Ammon's horn (tissue), 1 donor: ENCODE results near the gene CSF1.

Experiments used
- DNase-seq: peaks from one replicate; pipeline ENCODE4 v3.0.0-alpha.2; 2016; ENCODE audit warnings: low spot score

The CSF1 gene

DNA sequence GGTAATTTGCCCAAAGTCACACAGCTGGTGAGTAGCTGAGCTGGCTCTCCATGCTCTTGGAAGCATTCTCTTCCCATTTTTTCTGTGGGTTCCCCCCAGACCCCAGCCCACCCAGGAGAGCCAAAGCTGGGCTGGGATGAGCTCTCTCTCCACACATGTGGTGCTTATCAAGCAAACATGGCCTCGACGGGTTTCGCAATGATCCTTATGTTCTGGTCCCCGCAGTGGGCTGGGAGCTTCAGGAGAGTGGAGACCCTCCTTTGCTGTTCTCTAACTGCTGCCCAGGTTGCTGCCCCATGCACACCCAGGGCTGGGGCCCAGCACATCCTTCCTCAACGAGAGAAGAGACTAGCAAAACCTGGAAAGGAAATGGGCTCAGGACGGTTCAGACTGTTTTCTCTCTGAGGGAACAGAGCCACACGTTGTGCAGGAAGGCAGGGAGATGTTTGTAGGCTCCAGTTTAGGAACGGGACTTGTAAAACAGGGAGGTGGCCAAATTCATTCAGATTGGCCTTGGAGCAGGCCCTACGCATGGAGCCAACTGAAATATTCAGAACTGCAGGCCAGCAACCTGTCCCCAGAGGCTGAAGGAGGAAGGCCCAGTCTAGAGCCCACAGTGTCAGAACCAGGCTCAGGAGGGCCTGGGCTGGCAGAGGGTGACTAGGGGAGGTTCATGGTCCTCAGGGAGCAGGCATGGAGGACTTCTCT is 27.2 kb upstream of the CSF1 start:
- DNase-seq, result peak; percentile 8

DNA sequence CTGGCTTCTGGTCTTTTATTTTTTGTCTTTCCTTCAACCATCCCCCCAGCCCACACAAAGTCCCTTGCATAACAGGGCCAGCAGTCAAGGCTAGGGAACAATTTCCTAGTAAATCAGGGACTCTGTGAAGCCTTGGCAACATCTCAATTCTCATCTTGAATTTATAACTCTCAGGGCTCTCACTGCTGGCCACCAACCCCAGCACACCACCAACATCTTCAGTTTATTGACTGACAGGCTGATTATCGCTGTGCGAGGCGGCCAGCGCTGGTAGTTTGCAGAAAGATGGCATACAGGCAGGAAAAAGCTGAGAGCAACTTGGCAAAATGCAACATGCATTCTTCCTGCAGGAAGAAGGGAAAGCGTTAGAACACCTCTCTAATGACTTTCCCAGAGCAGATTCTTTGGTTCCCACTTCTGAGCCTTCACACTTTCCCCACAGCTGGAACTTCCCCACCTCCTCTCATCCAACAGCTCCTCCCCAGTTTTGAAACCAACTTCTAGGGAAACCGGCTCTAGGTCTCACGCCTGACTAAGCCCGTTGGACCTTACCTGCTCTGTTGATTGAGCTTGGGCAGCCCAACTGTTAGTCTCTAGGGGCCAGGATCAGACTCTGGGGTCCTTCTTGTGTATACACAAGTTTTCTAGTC is 26.3 kb upstream of the CSF1 start:
- DNase-seq, result no peak

DNA sequence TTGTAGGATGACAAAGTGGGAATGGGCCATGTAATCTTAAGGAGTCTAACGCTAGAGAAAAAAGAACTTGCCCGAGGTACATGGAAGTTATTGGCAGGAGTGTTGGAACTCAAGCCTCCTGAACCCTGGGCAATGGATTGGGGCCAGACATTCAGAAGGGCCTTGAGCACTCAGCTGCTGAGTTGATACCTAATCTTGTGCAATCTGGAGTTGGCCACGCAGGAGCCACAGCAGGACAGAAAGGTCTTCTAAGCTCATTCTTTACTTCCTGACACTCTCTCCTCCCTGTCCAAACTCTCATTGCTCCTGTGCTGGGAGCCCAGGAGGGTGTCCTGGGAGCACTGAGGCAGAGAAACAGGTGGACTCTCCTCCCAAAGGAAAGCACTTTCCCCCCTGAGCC is 25.1 kb upstream of the CSF1 start:
- no peak for DNase-seq

DNA sequence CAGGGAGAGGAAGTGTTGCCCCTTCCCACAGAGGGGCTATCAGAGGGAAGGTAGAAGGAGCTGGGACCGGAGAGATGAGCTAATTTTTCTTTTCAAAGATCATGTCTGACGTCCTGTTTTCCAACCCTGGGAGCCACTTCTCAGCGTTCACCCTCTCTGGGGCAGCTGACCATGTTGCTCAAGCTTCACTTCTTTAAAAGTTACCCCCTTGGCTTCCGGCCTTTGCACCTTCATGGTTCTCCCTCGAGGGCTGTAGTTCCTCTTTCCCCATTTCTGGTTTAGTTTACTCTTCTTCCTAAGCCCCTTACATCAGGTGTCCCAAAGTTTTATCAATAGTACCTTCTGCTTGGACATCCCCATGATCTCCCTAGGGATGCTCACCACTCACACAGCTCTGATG is 23.8 kb upstream of the CSF1 start:
- DNase-seq, result peak; percentile 56

DNA sequence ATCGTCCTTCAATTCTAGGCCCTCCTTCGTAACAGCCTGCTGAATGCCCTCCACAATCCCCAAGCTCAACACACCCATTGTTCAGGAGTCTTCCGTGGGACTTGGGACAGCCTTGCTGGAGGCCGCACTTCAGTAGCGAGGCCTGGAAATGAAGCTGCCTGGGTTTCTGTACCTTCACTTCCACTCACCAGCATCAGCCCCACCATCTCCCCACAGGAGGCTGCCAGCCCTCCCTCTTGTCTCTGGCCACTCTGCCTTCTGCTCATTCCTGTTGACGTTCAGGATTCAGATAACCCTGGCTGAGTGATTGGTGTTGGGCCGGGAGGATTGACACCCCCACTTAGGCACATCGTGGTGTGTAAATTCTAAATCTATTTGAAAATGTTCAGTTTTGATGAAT is 23.4 kb upstream of the CSF1 start:
- no peak for DNase-seq

DNA sequence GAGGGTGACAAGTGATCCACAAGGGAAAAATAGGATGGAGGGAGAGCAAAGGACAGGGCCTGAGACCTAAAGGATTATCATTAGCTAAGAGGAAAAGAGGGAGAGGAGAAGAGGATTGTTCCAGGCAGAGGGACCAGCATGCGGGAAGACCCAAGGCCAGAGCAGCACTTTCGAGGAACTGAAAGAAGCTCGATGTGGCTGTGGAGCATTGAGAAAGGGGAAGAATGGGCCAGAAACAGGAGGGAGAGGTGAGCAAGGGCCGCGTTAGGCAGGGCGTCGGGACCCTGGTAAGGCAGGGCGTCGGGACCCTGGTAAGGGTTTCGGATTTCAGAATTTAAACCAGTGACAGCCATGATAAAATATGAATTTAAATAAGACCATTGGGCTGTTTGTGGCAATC is 22.8 kb upstream of the CSF1 start:
- no peak for DNase-seq

DNA sequence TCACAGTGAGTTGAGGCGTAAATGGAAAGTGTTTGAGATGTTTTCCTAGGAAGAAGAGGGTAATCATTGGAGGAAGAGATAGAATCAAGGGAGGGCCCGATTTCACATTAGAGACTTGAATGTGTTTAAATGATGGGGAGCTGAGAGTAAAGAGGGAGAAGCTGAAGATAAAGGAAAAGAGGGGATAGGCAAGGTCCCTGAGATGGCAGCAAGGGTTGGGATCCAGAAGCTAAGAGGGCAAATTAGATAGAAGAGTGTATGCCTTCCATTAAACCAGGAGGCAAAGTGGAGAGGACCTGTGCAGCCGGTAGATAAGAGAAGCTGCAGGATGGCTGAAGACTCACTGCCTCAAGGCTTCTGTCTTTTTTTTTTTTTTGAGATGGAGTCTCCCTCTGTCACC is 21.6 kb upstream of the CSF1 start:
- no peak for DNase-seq

DNA sequence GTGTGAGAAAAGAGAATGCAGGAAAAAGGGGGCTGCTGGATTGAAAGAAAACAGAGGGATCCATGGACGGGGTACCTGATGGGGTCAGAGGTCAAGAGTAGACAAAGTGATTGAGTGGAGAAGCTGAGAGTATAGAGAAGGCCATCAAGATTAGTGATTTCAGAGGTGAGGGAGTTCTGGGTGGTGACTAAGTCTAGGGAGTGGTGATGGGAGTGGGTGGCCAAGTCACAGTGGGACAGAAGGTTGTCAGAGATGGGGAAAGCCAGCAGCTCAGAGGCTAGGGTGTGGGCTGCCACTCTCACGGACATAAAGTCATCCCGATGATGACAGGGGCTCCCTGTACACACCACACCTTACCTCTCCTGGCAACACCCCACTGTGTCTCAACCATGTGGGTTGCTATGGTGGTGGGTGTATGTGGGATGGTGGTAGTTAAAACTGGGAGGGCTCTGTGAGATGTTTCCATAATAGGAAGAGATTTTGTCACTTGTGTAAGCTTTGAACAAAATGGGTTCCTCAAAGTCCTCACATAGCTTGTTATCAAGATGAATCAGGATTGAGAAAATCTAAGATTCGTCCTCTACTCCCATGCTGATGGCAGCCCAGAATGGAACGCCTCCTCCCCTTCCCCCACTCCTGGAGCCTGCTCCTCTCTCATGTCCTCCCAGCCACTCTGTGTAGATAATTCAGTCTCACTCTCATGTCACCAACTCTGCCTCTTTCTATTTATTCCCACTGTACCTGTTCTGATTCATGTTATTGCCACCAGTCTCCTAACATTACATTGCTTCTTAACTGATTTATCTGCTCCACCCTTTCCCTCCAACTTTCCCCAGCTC is 20.3 kb upstream of the CSF1 start:
- no peak for DNase-seq

DNA sequence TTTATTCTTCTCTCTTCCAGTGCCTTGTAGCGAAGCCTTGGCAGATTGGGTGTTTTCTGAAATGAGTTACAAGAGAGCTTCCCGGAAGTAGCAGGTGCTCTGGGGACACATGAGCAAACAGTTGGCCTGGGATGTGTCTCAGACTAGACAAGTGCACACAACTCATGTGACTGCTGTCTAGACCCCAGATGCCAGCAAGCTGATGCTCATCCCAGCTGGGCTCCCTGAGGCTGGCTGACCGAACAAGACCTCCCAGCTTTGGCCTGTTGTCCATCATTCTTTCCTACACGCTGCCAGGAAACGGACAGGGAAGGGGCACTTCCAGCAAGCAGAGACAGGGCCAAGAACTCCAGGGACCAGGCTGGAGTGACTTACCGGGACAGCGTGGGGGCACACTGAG is 18.7 kb upstream of the CSF1 start:
- DNase-seq, result peak; percentile 75

DNA sequence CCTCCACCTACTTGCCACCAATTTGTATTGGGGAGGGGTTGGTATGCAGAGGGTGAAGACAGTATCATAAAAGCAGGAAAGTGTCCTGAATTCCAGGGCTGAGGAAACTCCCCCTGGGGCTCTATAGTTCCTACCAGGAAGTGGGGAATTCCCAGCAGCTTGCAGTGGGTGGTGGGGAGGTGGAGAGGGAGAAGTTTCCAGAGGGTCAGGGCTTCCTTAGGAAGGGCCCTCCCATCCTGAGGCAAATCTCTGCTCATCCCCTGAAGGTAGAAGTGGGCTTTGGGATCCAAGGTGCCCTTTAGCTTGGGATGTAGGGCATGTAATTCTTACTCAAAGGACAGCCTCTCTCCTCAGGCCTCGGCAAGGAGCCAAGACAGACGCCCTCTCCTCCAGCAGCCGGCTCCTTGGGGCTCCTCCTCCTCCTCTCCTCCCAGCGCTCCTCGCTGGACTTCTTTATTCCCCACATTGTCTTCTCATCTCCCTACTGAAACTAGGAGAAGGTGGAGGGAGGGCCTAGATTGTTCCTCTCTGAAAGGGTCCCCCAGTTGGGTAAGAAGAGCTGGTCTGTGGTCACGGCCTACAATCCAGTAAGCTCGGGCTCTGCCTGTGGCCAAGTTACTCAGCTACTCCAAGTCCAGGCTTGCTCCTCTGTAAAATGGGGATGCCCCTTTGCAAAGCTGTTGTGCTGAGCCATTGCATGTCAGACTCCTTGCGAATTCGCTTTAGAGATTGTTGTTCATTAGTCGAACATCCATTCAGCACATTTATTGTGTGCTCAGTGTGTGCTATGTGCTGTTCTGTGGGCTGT is 17.9 kb upstream of the CSF1 start:
- DNase-seq, result no peak

DNA sequence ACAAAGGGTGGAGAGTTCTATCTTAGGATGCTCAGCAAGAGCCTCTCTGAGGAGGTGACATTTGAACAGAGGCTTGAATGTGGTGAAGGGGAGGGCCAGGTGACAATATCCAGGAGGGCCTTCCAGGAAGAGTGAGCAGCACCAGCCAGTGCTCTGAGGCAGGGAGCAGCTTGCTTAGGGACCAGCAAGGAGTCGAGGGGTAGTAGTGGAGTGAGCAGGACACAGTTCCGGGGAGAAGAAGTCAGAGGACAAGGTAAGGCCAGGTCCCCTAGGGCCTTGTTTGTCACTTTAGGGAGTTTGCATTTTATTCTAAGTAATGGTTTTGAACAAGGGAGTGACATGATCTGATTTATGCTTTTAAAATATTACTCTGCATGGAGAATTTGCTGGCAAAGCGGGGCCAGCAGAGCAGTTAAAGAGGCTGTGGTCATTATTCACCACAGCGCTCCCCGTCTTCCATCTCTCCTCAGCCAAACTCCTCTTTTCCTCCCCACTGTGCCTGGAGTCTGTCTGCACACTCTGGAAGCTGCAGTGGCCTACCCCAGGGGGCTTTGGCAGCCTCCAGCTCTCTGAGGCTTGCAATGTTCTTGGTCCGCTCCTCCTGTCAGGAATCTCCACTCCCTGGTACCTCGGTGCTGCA is 17.0 kb upstream of the CSF1 start:
- no peak for DNase-seq

DNA sequence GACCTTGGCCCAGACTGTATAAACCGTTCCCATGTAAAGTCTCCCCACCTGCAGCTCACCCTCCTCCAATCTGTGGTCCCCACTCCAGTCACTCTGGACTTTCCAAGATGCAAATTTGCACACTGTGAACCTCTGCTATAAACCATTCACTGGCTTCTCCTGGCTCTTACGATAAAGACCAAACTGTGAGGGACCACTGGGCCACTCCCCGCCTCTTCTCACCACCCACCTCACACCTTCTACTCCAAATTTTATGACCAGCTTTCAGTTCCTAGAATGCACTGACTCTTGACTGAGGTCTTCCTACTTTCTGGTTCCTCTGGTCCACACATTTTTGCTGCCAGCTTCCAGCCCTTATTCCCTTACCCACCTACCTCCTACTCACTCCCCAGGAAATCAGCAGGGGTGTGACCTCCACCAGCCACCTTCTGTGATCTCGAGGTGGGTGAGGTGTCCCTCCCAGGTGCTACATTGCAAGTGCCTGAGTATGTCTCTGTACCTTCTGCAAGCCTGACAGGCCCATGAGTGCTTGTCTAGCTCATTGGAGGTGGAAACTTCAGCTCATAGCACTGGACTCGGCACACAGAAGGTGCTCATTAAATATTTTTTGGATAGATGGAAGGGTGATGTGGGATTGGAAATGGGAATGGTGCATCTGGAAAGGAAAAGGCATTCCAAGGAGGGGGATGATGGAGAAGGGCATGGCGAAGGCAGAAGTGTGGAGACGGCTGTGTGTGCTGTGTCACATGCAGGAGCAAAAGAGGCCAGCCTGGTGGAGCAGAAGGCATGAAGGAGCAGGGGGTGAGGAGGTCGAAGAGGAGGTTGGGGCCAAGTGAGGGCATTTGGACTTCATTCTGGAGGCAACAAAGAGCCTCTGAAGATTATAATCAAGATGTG is 15.6 kb upstream of the CSF1 start:
- no peak for DNase-seq

DNA sequence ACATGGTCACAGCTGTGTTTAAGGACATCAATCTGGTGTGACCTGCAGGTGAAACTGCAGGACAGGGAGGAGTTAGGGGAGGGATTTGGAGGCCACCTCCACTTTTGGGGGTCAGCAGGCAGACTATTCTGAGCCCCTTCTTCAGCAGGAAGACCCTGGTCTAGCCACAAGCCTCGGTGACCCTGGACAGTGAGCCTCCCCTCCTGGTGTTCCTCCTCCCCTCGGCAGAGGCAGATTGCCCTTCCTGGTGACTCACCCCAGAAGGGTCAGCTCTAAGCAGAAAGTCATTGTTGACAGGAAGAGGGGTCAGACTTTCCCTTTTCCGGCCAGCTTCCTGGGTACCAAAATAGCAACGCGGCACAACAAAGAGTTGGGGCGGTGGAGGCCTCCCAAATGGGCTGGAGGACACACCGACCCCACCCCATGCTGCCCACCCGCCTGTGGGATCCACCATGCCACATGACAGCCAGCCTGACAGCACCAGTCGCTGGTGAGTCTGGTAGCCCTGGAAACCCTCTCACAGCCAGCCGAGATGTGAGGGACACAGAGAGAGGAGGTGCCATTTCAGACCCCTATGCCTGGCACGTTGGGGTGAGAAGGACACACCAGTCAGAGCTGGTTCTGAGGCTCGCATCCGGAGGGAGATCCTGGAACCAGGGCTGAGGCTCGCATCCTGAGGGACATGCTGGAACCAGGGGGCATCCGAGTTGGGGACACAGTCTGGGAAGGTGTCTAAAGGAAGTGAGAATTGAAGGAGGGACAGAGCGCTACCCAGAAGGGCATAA is 14.7 kb upstream of the CSF1 start:
- no peak for DNase-seq

DNA sequence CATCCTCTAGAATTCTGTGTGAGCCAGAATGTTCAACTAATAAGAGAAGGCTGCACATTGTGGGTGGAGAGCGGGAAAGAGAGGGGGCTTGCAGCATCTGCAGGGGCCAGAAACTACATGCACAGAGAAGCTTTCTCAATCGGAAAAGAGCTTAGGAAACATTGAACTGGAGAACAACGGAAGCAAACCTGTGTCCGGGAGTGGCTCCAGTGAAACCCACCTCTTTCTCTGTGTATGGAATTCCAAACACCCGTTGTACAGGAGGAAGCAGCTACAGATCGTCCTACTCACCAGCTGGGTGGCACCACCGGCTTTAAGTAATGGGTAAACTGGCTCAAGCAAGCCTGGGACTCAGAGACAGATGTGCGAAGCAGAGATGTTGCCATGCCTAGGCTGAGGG is 14.0 kb upstream of the CSF1 start:
- DNase-seq, result no peak

DNA sequence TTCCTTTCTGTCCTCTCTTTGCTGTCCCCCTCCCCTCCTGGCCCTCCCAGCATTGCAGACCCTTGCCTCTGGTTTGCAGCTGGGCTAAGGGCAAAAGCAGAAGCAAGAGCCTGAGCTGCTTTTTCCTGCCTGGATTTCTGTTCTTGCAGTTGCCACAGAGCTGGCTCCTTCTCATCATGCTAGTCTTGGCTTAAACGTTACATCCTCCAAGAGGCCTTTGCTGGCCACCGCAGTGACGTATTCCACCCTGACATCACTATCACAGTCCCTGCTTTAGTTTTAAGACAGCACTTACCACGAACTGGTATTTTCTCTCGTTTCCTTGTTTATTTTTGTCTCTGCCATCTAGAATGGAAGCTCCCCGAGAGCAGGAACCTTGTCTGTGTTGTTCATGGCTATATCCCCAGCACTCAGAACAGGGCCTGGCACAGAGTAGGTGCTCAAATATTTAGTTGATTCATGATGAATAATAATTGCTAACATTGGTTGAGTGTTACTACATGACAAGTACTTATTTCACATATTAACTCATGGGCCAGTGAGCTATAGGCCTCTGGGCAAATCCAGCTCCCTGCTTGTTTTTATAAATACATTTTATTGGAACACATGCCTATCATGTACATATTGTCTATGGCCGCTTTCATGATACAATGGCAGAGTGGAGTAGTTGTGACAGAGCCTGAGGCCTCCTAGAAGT is 13.2 kb upstream of the CSF1 start:
- no peak for DNase-seq

DNA sequence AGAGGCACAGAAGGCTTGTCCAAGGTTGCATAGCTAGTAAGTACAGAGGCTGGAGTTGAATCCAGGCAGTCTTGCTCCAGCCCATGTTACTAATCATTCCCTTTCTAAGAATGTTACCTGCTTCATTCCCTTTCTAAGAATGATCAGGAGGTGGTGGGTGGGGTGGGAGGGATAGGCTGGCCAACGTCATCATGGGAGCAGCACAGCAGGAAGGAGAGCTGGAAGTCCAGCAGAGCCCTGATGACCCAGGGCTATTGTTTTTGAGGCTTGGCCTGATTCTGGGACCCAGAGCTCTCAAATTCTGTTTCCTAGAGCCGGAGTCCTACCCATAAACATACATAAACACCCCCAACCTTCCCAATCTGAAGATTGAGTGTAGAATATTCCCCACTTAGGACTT is 11.8 kb upstream of the CSF1 start:
- DNase-seq, result no peak

DNA sequence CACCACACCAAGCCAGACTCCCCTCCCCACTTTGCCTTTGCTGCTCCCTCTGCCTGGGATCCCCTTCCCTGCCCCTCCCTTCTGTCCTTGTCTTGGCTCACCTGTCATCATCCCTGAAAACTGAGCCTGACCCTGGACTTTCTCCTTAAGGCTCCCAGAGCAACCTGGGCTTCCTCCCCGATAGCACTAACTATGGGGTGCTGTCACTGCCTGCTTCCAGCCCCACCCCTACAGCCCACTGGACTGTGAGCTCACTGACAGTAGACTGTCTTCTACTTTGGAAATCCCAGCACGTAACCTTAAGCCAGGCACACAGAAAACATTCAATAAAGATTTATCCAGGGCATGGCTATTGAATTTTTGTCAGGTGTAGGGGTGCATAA is 9.5 kb upstream of the CSF1 start:
- no peak for DNase-seq

DNA sequence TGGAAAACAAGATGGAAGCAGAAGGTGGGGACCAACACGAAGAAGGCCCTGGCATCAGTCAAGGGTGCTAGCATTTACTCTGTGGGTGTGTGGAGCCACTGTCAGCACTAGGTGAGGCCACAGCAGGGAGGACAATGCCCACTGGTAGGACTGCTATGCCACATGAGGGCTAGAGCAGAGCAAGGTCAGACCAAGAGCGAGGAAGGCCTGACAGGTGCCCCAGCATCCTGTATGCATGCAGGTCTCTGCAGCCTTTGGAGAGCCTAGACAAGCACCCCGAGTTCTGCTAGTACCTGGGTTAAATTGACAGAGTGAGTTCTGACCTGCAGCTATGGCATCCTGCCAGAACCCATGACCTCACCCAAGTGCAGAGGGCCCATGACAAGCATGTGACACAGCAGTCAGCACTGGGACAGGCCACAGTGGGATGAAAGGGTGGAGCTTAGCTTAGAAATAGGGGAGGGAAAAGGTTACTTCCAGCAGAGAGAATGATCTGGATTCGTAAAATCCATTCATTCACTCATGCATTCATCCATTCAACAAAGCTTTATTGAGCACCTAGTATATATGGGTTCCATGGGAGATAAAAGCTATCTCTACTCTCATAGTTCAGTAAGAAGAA is 9.0 kb upstream of the CSF1 start:
- no peak for DNase-seq
